OCI-LY7 (cell line): ENCODE results near the gene EIF2AK3.

Source experiments
- CTCF ChIP-seq: fragments of 200-600 bp; sonication (generic); conservative IDR thresholded peaks from 2 replicates; pipeline ENCODE4 v1.5.1; 2014; ENCODE audit warnings: mild to moderate bottlenecking, antibody characterized with exemption, low read length, moderate library complexity, mixed read lengths
- EZH2phosphoT487 ChIP-seq: fragments of 200-600 bp; sonication (generic); IDR thresholded peaks from 2 replicates; pipeline ENCODE4 v1.6.1; 2018; ENCODE audit warnings: low read depth, borderline replicate concordance, mild to moderate bottlenecking, mixed run types, antibody characterized with exemption, low read length, moderate library complexity, mixed read lengths

- TF ChIP-seq CTCF = no peak
- TF ChIP-seq EZH2phosphoT487 = no peak
Measured at GRCh38 chr2:88626171-88627054, 851 bp downstream of the EIF2AK3 start.
